ENCODE data around the gene GCNA.

DNA sequence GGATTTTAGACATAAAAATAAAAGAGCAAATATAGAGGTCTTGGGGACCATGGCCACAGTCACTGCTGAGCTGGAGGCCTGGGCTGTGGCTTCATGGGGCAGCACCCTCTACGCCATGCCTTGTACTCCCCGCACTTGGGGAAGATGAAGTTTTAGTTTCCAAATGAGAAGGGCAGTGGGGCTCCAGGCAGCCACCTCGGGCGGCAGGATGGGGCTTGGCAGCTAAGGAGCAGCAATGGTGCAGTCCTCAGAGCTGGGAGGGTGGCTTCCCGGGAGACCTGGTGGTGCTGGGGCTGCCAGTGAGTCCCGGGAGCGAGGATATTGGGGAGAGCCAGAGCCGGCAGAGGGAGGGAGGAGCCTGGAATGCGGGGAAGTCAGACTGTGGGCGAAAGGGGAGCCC lies 37.7 kb downstream of the GCNA start:
- TF ChIP-seq POLR2A (IDR thresholded peaks at IDR 0.05) = no peak
- TF ChIP-seq, protein P1, sequence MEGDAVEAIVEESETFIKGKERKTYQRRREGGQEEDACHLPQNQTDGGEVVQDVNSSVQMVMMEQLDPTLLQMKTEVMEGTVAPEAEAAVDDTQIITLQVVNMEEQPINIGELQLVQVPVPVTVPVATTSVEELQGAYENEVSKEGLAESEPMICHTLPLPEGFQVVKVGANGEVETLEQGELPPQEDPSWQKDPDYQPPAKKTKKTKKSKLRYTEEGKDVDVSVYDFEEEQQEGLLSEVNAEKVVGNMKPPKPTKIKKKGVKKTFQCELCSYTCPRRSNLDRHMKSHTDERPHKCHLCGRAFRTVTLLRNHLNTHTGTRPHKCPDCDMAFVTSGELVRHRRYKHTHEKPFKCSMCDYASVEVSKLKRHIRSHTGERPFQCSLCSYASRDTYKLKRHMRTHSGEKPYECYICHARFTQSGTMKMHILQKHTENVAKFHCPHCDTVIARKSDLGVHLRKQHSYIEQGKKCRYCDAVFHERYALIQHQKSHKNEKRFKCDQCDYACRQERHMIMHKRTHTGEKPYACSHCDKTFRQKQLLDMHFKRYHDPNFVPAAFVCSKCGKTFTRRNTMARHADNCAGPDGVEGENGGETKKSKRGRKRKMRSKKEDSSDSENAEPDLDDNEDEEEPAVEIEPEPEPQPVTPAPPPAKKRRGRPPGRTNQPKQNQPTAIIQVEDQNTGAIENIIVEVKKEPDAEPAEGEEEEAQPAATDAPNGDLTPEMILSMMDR (IDR thresholded peaks at IDR 0.05) = no peak
